ENCODE data around the gene ERAP2. TPM values are rescaled to one million over a fixed set of nuclear protein-coding genes. Genes with fewer than 3 reads are reported as not detected.
A peak's percentile ranks its signal among the peaks of the same experiment; 100 is the strongest.

Gene ERAP2
- total and polyA plus RNA-seq, 2 experiments from 2014 or later: 1.1 to 1.8 TPM

DNA sequence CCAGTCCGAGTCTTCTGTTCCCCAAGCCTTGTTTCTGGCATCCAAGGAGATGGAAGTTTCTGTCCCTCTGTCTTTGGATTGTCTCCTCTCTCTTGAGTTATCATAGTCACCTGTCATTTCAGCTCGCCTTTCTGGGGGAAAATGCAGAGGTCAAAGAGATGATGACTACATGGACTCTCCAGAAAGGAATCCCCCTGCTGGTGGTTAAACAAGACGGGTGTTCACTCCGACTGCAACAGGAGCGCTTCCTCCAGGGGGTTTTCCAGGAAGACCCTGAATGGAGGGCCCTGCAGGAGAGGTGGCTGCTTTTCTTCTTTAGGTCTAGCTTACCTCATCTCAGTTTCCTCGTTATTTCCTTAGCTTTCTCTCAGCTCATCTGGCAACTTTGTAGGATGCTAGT, 25.1 kb downstream of the ERAP2 start:
- DNase-seq: no peak
- Histone ChIP-seq H3K79me2 (ENCODE audit: insufficient read depth) (no peaks in the 10 kb centered on the region), H3K4me1 (ENCODE audit: insufficient read depth) (no peaks in the 10 kb centered on the region), H3K36me3 (ENCODE audit: low read depth) (no peaks in the 10 kb centered on the region), H2AFZ (no peak overlapping the region), H3K9ac (no peak overlapping the region), H3F3A (ENCODE audit: insufficient read depth) (no peaks in the 10 kb centered on the region), H3K4me3 (no peak overlapping the region), H3K4me2 (ENCODE audit: unreplicated experiment) (no peak overlapping the region), H3K9me2 (ENCODE audit: insufficient read depth) (no peaks in the 10 kb centered on the region), H3K27me3 (replicated peaks; ENCODE audit: insufficient read depth) (no peaks in the 10 kb centered on the region), H3K9me3 (ENCODE audit: low read depth) (no peaks in the 10 kb centered on the region), H4K20me1 (ENCODE audit: insufficient read depth) (no peaks in the 10 kb centered on the region), H3K27ac (no peak overlapping the region)
- no peak for TF ChIP-seq EZH2phosphoT487 (IDR thresholded peaks at IDR 0.05; ENCODE audit: insufficient read depth, low read depth)
- TF ChIP-seq EZH2 (IDR thresholded peaks at IDR 0.05; ENCODE audit: insufficient read depth, poor library complexity, severe bottlenecking): no peak
- in situ Hi-C loops (cut with MboI): no loop called here
- WGBS, 2 experiments (ENCODE audit: low coverage in 1 of 2, low lambda C conversion rate in 2 of 2, missing lambda C conversion rate in 2 of 2): 89 to 94% methylated on average over 6 of the region's 6 CpGs

DNA sequence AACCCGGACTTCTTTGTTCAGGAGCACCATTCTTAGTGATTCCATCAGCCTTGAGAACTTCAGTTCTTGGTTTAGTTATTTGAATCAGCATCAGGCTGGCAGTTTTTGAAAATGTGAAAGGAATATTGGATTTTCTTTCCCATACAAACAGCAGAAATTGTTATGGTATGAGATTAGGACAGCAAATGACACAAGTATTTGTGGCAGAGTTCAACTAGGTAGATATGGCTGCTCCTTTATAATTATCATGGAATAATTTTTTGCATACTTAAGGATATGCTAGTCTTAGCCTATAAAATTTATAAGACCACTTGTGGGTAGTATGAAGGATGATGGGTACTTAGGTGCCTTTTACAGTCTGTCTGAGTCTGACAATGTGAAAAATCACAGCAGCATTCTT, 25.5 kb downstream of the ERAP2 start:
- Histone ChIP-seq H3F3A (ENCODE audit: insufficient read depth) (no peaks in the 10 kb centered on the region), H3K9me2 (ENCODE audit: insufficient read depth) (no peaks in the 10 kb centered on the region), H3K36me3 (ENCODE audit: low read depth) (no peaks in the 10 kb centered on the region), H2AFZ (no peak overlapping the region), H3K79me2 (ENCODE audit: insufficient read depth) (no peaks in the 10 kb centered on the region), H3K27me3 (replicated peaks; ENCODE audit: insufficient read depth) (no peaks in the 10 kb centered on the region), H3K27ac (no peak overlapping the region), H3K9me3 (ENCODE audit: low read depth) (no peaks in the 10 kb centered on the region), H4K20me1 (ENCODE audit: insufficient read depth) (no peaks in the 10 kb centered on the region), H3K4me2 (ENCODE audit: unreplicated experiment) (no peak overlapping the region), H3K4me1 (ENCODE audit: insufficient read depth) (no peaks in the 10 kb centered on the region), H3K4me3 (no peak overlapping the region), H3K9ac (no peak overlapping the region)
- in situ Hi-C loops (cut with MboI): no loop called here
- TF ChIP-seq EZH2phosphoT487 (IDR thresholded peaks at IDR 0.05; ENCODE audit: insufficient read depth, low read depth) (no peak), EZH2 (IDR thresholded peaks at IDR 0.05; ENCODE audit: insufficient read depth, poor library complexity, severe bottlenecking) (no peak)
- no peak for DNase-seq
- WGBS, 2 experiments (ENCODE audit: low coverage in 1 of 2, low lambda C conversion rate in 2 of 2, missing lambda C conversion rate in 2 of 2): 95 to 97% methylated on average over 1 of the region's 1 CpG

DNA sequence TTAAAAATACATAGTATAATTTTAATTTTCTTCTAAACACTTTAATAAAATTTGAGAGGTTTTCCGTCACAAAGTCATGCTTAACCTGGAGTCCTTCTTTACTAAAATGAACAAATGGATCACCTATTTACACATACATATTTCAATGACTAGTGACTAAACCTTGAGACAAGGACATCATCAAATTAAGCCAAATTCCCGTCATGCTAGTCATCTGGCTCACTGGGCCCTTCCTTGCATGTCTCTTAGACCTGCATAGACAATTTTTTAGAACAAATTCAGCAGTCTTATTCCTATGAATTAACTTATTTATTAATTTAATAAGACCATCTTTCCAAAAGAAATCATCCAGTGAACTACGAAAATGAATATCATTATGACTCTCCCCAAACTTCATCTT, 26.6 kb downstream of the ERAP2 start:
- H3F3A ChIP-seq (ENCODE audit: insufficient read depth): no peaks in the 10 kb centered on the region
- H4K20me1 ChIP-seq (ENCODE audit: insufficient read depth): no peaks in the 10 kb centered on the region
- H3K27ac ChIP-seq: no peak overlapping the region
- H3K79me2 ChIP-seq (ENCODE audit: insufficient read depth): no peaks in the 10 kb centered on the region
- no peaks in the 10 kb centered on the region for H3K9me2 ChIP-seq (ENCODE audit: insufficient read depth)
- TF ChIP-seq EZH2phosphoT487 (IDR thresholded peaks at IDR 0.05; ENCODE audit: insufficient read depth, low read depth): no peak
- no peak for TF ChIP-seq EZH2 (IDR thresholded peaks at IDR 0.05; ENCODE audit: insufficient read depth, poor library complexity, severe bottlenecking)
- H3K9me3 ChIP-seq (ENCODE audit: low read depth): no peaks in the 10 kb centered on the region
- 96 to 98% methylated on average over 3 of the region's 3 CpGs for WGBS, 2 experiments (ENCODE audit: low coverage in 1 of 2, low lambda C conversion rate in 2 of 2, missing lambda C conversion rate in 2 of 2)
- H3K4me3 ChIP-seq: no peak overlapping the region
- no peaks in the 10 kb centered on the region for H3K27me3 ChIP-seq (replicated peaks; ENCODE audit: insufficient read depth)
- H3K4me1 ChIP-seq (ENCODE audit: insufficient read depth): no peaks in the 10 kb centered on the region
- DNase-seq: peak; percentile 12
- H2AFZ ChIP-seq: no peak overlapping the region
- in situ Hi-C loops (cut with MboI): no loop called here
- no peaks in the 10 kb centered on the region for H3K36me3 ChIP-seq (ENCODE audit: low read depth)
- no peak overlapping the region for H3K9ac ChIP-seq
- no peak overlapping the region for H3K4me2 ChIP-seq (ENCODE audit: unreplicated experiment)

DNA sequence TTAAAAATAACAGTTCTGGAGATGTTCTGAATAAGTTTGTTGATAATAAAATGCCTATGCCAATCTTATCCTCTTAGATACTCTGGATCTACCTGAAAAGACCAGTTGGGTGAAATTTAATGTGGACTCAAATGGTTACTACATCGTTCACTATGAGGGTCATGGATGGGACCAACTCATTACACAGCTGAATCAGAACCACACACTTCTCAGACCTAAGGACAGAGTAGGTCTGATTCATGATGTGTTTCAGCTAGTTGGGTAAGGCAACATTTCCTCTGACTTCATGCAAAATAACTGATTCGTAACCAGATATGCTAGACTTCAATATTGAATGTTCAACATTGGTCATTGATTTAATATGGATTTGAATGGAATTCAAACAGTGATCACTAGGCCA, 27.0 kb downstream of the ERAP2 start:
- H3K9me3 ChIP-seq (ENCODE audit: low read depth): no peaks in the 10 kb centered on the region
- no peak overlapping the region for H3K4me3 ChIP-seq
- no peaks in the 10 kb centered on the region for H3K4me1 ChIP-seq (ENCODE audit: insufficient read depth)
- H3K4me2 ChIP-seq (ENCODE audit: unreplicated experiment): no peak overlapping the region
- H3K27ac ChIP-seq: no peak overlapping the region
- no peaks in the 10 kb centered on the region for H3K36me3 ChIP-seq (ENCODE audit: low read depth)
- DNase-seq: peak; percentile 20
- no peaks in the 10 kb centered on the region for H3K9me2 ChIP-seq (ENCODE audit: insufficient read depth)
- H3K9ac ChIP-seq: no peak overlapping the region
- in situ Hi-C loops (cut with MboI): no loop called here
- no peaks in the 10 kb centered on the region for H3K27me3 ChIP-seq (replicated peaks; ENCODE audit: insufficient read depth)
- 74 to 85% methylated on average over 2 of the region's 2 CpGs for WGBS, 2 experiments (ENCODE audit: low coverage in 1 of 2, low lambda C conversion rate in 2 of 2, missing lambda C conversion rate in 2 of 2)
- no peaks in the 10 kb centered on the region for H3K79me2 ChIP-seq (ENCODE audit: insufficient read depth)
- H3F3A ChIP-seq (ENCODE audit: insufficient read depth): no peaks in the 10 kb centered on the region
- TF ChIP-seq EZH2 (IDR thresholded peaks at IDR 0.05; ENCODE audit: insufficient read depth, poor library complexity, severe bottlenecking) (no peak), EZH2phosphoT487 (IDR thresholded peaks at IDR 0.05; ENCODE audit: insufficient read depth, low read depth) (no peak)
- H4K20me1 ChIP-seq (ENCODE audit: insufficient read depth): no peaks in the 10 kb centered on the region
- H2AFZ ChIP-seq: no peak overlapping the region

Measured in GM23248 (cell line).